H1 (cell line): ENCODE data around the gene ELFN2. TPM values are rescaled to one million over a fixed set of nuclear protein-coding genes. Genes with fewer than 3 reads are reported as not detected.

Source experiments
- CTCF ChIA-PET: fragments of 300-600 bp; sonication (Branson Sonifier 250); formaldehyde crosslinking; loops from one replicate; lab custom pipeline; 2021; ENCODE audit not compliant: partially characterized antibody; lab: Charles Lee
- POLR2A ChIA-PET: fragments of 300-600 bp; sonication (Branson Sonifier 250); formaldehyde crosslinking; loops from one replicate; lab custom pipeline; 2021; ENCODE audit warnings: inconsistent platforms; ENCODE audit not compliant: partially characterized antibody; lab: Charles Lee
- DNase-seq, 2 experiments: peaks; one replicate each; pipeline versions ENCODE4 v3.0.0 to v3.0.0-alpha.2; 2010 to 2022; ENCODE audit warnings: low spot score in 2 of 2, low read depth in 1 of 2, mixed read lengths in 1 of 2
- FAIRE-seq: peaks from 2 replicates; lab custom pipeline; 2011; peaks lifted over from hg19 to GRCh38; lab: Jason Lieb, UNC
- H2AFZ ChIP-seq: 2 replicates; pipeline ENCODE4 v1.8.1; 2012; ENCODE audit warnings: low read length, inconsistent platforms
- H2AK5ac ChIP-seq: 2 replicates; pipeline ENCODE4 v1.6.1; 2013; ENCODE audit warnings: low read depth, low read length
- H2BK120ac ChIP-seq: replicated peaks from 2 replicates; pipeline ENCODE3; 2013; ENCODE audit warnings: low read depth, low read length, inconsistent platforms
- H2BK12ac ChIP-seq: 2 replicates; pipeline ENCODE4 v1.6.1; 2013; ENCODE audit warnings: low read depth, low read length
- H2BK15ac ChIP-seq: 2 replicates; pipeline ENCODE4 v1.6.1; 2013; ENCODE audit warnings: low read length
- H2BK20ac ChIP-seq: 2 replicates; pipeline ENCODE4 v1.6.1; 2013; ENCODE audit warnings: low read length
- H2BK5ac ChIP-seq: 2 replicates; pipeline ENCODE4 v1.6.1; 2013; ENCODE audit warnings: low read depth, low read length
- H3K14ac ChIP-seq: 2 replicates; pipeline ENCODE4 v1.6.1; 2013; ENCODE audit warnings: inconsistent platforms; ENCODE audit not compliant: insufficient read length
- H3K18ac ChIP-seq: 2 replicates; pipeline ENCODE4 v1.6.1; 2013; ENCODE audit warnings: low read length; ENCODE audit errors: extremely low read depth
- H3K23ac ChIP-seq: 2 replicates; pipeline ENCODE4 v1.6.1; 2013; ENCODE audit warnings: inconsistent platforms; ENCODE audit not compliant: insufficient read length
- H3K23me2 ChIP-seq: 2 replicates; pipeline ENCODE4 v1.6.1; 2013; ENCODE audit warnings: low read depth, low read length
- H3K27ac ChIP-seq: 2 replicates; pipeline ENCODE4 v1.6.1; 2011; ENCODE audit warnings: low read depth, low read length, inconsistent platforms
- H3K27me3 ChIP-seq, 4 experiments: replicated peaks in 1 of 4; 1 replicate in 1 of 4; 2 replicates in 3 of 4; pipeline versions ENCODE4 v1.6.1 to v1.8.1; 2011 to 2013; ENCODE audit warnings: low read length in 3 of 4, mild to moderate bottlenecking in 3 of 4, inconsistent platforms in 2 of 4, mixed read lengths in 2 of 4, moderate library complexity in 1 of 4; ENCODE audit not compliant: control insufficient read depth in 3 of 4, insufficient read depth in 3 of 4; ENCODE audit errors: extremely low read depth in 1 of 4
- H3K36me3 ChIP-seq, 4 experiments: 2 replicates each; pipeline versions ENCODE4 v1.6.1 to v1.8.1; 2011 to 2013; ENCODE audit warnings: mild to moderate bottlenecking in 4 of 4, low read length in 3 of 4, moderate library complexity in 2 of 4, control low read depth in 1 of 4, inconsistent platforms in 1 of 4; ENCODE audit not compliant: insufficient read depth in 4 of 4, control insufficient read depth in 2 of 4
- H3K4ac ChIP-seq: replicated peaks from 2 replicates; pipeline ENCODE3; 2013; ENCODE audit warnings: low read length, low read depth, mixed read lengths, inconsistent platforms; ENCODE audit not compliant: insufficient read length
- H3K4me1 ChIP-seq, 4 experiments: replicated peaks in 1 of 4; 1 replicate in 1 of 4; 2 replicates in 3 of 4; pipeline versions ENCODE4 v1.6.1 to v1.8.1; 2011 to 2013; ENCODE audit warnings: low read length in 3 of 4, inconsistent platforms in 2 of 4, mixed read lengths in 1 of 4; ENCODE audit not compliant: insufficient read depth in 4 of 4, control insufficient read depth in 3 of 4
- H3K4me2 ChIP-seq, 2 experiments: 2 replicates each; pipeline versions ENCODE4 v1.6.1 to v1.8.1; 2011 to 2013; ENCODE audit warnings: low read depth in 2 of 2, low read length in 2 of 2, control low read depth in 1 of 2, inconsistent platforms in 1 of 2, mild to moderate bottlenecking in 1 of 2; ENCODE audit not compliant: insufficient read depth in 1 of 2
- H3K4me3 ChIP-seq, 4 experiments: fragments of 200-600, 300-600 bp in 1 of 4; sonication (generic), shearing (Covaris generic), sonication (Bioruptor Twin) in 1 of 4; 2 replicates each; pipeline versions ENCODE4 v1.5.1 to v1.8.1; 2011 to 2016; ENCODE audit warnings: low read length in 4 of 4, low read depth in 3 of 4, control low read depth in 2 of 4, inconsistent platforms in 2 of 4, mild to moderate bottlenecking in 2 of 4, mixed read lengths in 1 of 4, moderate library complexity in 1 of 4; ENCODE audit not compliant: insufficient read depth in 2 of 4; ENCODE audit errors: extremely low read depth in 1 of 4
- H3K56ac ChIP-seq: replicated peaks from 2 replicates; pipeline ENCODE3; 2013; ENCODE audit warnings: low read depth, mild to moderate bottlenecking, mixed read lengths, low read length, inconsistent platforms; ENCODE audit not compliant: insufficient read length
- H3K79me1 ChIP-seq: 2 replicates; pipeline ENCODE4 v1.6.1; 2013; ENCODE audit warnings: low read depth, low read length, control low read depth
- H3K79me2 ChIP-seq, 2 experiments: 2 replicates each; pipeline versions ENCODE4 v1.6.1 to v1.8.1; 2012 to 2013; ENCODE audit warnings: low read length in 2 of 2, mild to moderate bottlenecking in 2 of 2, inconsistent platforms in 1 of 2; ENCODE audit not compliant: insufficient read depth in 2 of 2, control insufficient read depth in 1 of 2
- H3K9ac ChIP-seq, 4 experiments: replicated peaks in 1 of 4; 1 replicate in 1 of 4; 2 replicates in 3 of 4; pipeline versions ENCODE4 v1.6.1 to v1.8.1; 2011 to 2013; ENCODE audit warnings: low read depth in 3 of 4, low read length in 3 of 4, control low read depth in 2 of 4, mild to moderate bottlenecking in 2 of 4, moderate library complexity in 2 of 4, inconsistent platforms in 1 of 4; ENCODE audit errors: extremely low read depth in 1 of 4
- H3K9me3 ChIP-seq, 2 experiments: 2 replicates each; pipeline versions ENCODE4 v1.6.1 to v1.8.1; 2012 to 2013; ENCODE audit warnings: mild to moderate bottlenecking in 2 of 2, moderate library complexity in 2 of 2, control low read depth in 1 of 2, inconsistent platforms in 1 of 2, low read depth in 1 of 2, low read length in 1 of 2, mixed read lengths in 1 of 2; ENCODE audit not compliant: insufficient read depth in 2 of 2
- H4K20me1 ChIP-seq, 2 experiments: replicated peaks in 1 of 2; 2 replicates each; pipeline versions ENCODE3 to v1.8.1; 2011 to 2013; ENCODE audit warnings: inconsistent platforms in 2 of 2, low read length in 2 of 2, mild to moderate bottlenecking in 1 of 2; ENCODE audit not compliant: insufficient read depth in 2 of 2, control insufficient read depth in 1 of 2
- H4K5ac ChIP-seq: 2 replicates; pipeline ENCODE4 v1.6.1; 2013; ENCODE audit warnings: low read length, low read depth, mixed read lengths, inconsistent platforms; ENCODE audit not compliant: insufficient read length
- H4K8ac ChIP-seq: 2 replicates; pipeline ENCODE4 v1.8.0; 2013; ENCODE audit warnings: mild to moderate bottlenecking, moderate library complexity, low read length, inconsistent platforms; ENCODE audit not compliant: insufficient read depth; ENCODE audit errors: extremely low read depth
- H4K91ac ChIP-seq: replicated peaks from 2 replicates; pipeline ENCODE3; 2013; ENCODE audit warnings: low read length, mixed read lengths, inconsistent platforms; ENCODE audit not compliant: insufficient read length
- ASH2L ChIP-seq: fragments of 200-600, 300-600 bp; sonication (generic); IDR thresholded peaks from one replicate; pipeline ENCODE4 v1.7.1; 2017; ENCODE audit warnings: low read length
- ATF2 ChIP-seq: IDR thresholded peaks from 2 replicates; pipeline ENCODE4 v1.6.1; 2012; ENCODE audit warnings: low read length, inconsistent platforms
- BRCA1 ChIP-seq: IDR thresholded peaks from 2 replicates; pipeline ENCODE4 v1.6.1; 2012; ENCODE audit warnings: low read depth, low read length, improper control_type of control experiment
- CBX8 ChIP-seq: fragments of 300-800, 300-1000 bp; sonication (generic); IDR thresholded peaks from 2 replicates; pipeline ENCODE4 v1.7.1; 2016; ENCODE audit warnings: low read depth, low read length, borderline replicate concordance
- CHD1 ChIP-seq: IDR thresholded peaks from 2 replicates; pipeline ENCODE4 v1.6.1; 2012; ENCODE audit warnings: low read depth, low read length, improper control_type of control experiment
- EP300 ChIP-seq, 2 experiments: IDR thresholded peaks; 1 replicate in 1 of 2; 2 replicates in 1 of 2; pipeline ENCODE4 v1.6.1; 2011 to 2012; ENCODE audit warnings: low read depth in 2 of 2, low read length in 2 of 2, mild to moderate bottlenecking in 2 of 2, borderline replicate concordance in 1 of 2, inconsistent platforms in 1 of 2, moderate library complexity in 1 of 2
- GABPA ChIP-seq: IDR thresholded peaks from 2 replicates; pipeline ENCODE4 v1.6.1; 2011; ENCODE audit warnings: mild to moderate bottlenecking, low read length, moderate library complexity, borderline replicate concordance; ENCODE audit not compliant: insufficient read depth
- JUND ChIP-seq: IDR thresholded peaks from 2 replicates; pipeline ENCODE4 v1.6.1; 2011; ENCODE audit warnings: mild to moderate bottlenecking, improper control_type of control experiment, low read length
- POLR2A ChIP-seq, 2 experiments: IDR thresholded peaks; 1 replicate in 1 of 2; 2 replicates in 1 of 2; pipeline ENCODE4 v1.6.1; 2011; ENCODE audit warnings: low read depth in 2 of 2, low read length in 2 of 2, mild to moderate bottlenecking in 2 of 2; ENCODE audit errors: control extremely low read depth in 1 of 2
- RFX5 ChIP-seq: IDR thresholded peaks from 2 replicates; pipeline ENCODE4 v1.6.1; 2011; ENCODE audit warnings: low read depth, low read length, improper control_type of control experiment, borderline replicate concordance
- USF2 ChIP-seq: IDR thresholded peaks from 2 replicates; pipeline ENCODE4 v1.6.1; 2011; ENCODE audit warnings: low read length, improper control_type of control experiment
- WGBS, 2 experiments: shearing (Covaris generic) in 1 of 2; methylation state at CpG; one replicate each; pipeline versions ENCODE4 v1.1.6 to v1.1.7; 2013 to 2015; ENCODE audit warnings: low lambda C conversion rate in 2 of 2, mixed read lengths in 2 of 2, inconsistent platforms in 1 of 2, low coverage in 1 of 2, missing lambda C conversion rate in 1 of 2; ENCODE audit not compliant: insufficient replicate concordance in 2 of 2, insufficient coverage in 1 of 2, insufficient read length in 1 of 2; ENCODE audit errors: extremely low coverage in 1 of 2, missing lambda C conversion rate in 1 of 2; 5-methylcytosine and 5-hydroxymethylcytosine counted together
- polyA plus RNA-seq, 7 experiments: library from polyadenylated mRNA; depleted of rRNA in 3 of 7; stranded (reverse) in 5 of 7; unstranded in 2 of 7; fragments of >200 nt in 5 of 7; fragments of 200-250 nt in 2 of 7; gene quantifications; 1 replicate in 5 of 7; 2 replicates in 1 of 7; 4 replicates in 1 of 7; pipeline versions ENCODE4 v1.2.1 to v1.2.3, GENCODE V29; 2011 to 2013; ENCODE audit warnings: missing spikeins in 2 of 7, mixed read lengths in 2 of 7
- total RNA-seq: library from RNA; stranded (reverse); fragmentation: NEBNext Ultra II Directional; extraction: Animal tissue kit (Norgen Biotek cat#: 25700); gene quantifications from 2 replicates; pipeline ENCODE4 v1.2.1, GENCODE V29; 2021

ELFN2 gene
- total and polyA plus RNA-seq, 2 of the 8 experiments (the other 6 are each of a cell fraction or from before 2014, with no cell fraction given): 0.63 to 0.88 TPM

DNA sequence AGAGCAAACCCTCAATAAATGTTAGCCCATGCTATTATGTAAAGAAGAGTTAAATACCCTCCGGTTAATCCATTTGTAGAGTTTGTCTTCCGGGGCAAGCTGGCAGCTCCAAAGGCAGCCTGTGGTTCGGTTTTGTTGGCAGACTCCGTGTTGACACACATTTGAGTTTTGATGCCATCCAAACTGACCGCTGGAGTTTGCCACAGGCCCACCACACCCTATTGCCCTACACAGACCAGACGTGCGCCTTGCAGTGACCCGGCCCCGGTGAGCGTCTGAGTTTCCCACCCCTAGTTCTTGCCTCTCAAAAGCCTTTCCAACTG lies 25.1 kb downstream of the ELFN2 start:
- Histone ChIP-seq H3K4me3 (no peak overlapping the region), H2BK5ac (no peak overlapping the region), H2AFZ (no peak overlapping the region), H4K20me1 (no peaks in the 10 kb centered on the region), H2BK15ac (0 out of 2 replicates have a peak overlapping the region, but pooled peaks have one; percentile 19), H3K4me2 (no peak overlapping the region), H3K9ac (no peak overlapping the region), H3K14ac (no peak overlapping the region), H3K4me1 (peaks cover 0 to 16% (median 8%) of the 10 kb centered on the region in 4 experiments; a peak in 4 of 7 replicates), H2BK12ac (no peak overlapping the region), H3K56ac (no peak overlapping the region), H2AK5ac (no peak overlapping the region), H3K4ac (no peak overlapping the region), H4K91ac (no peak overlapping the region), H3K18ac (no peak overlapping the region), H4K5ac (no peak overlapping the region), H2BK20ac (no peak overlapping the region), H3K23me2 (no peaks in the 10 kb centered on the region), H3K79me2 (no peaks in the 10 kb centered on the region), H3K23ac (no peak overlapping the region), H3K79me1 (no peaks in the 10 kb centered on the region), H4K8ac (no peak overlapping the region), H3K27me3 (no peaks in the 10 kb centered on the region), H3K36me3 (no peaks in the 10 kb centered on the region), H2BK120ac (no peak overlapping the region), H3K27ac (no peak overlapping the region), H3K9me3 (no peaks in the 10 kb centered on the region)
- POLR2A ChIA-PET: interaction anchor here (0.8 kb wide), 1 partner anchor 67 kb away, joined by 3 read pairs; no protein-coding TSS in a partner anchor
- FAIRE-seq: no peak
- WGBS, 2 experiments: 81% methylated on average over 10 of the region's 10 CpGs; no CpG with 5 or more reads in 1 of the 2 experiments
- TF ChIP-seq EP300 (IDR thresholded peaks at IDR 0.05; ENCODE audit: borderline replicate concordance in 1 of 2, low read depth in 2 of 2, low read length in 2 of 2) (no peak), CBX8 (no peak), POLR2A (IDR thresholded peaks at IDR 0.05; ENCODE audit: control extremely low read depth in 1 of 2, low read depth in 2 of 2, low read length in 2 of 2) (no peak), BRCA1 (no peak), GABPA (no peak), JUND (no peak), ASH2L (no peak), USF2 (no peak), CHD1 (no peak), ATF2 (no peak), RFX5 (no peak)
- no peak for DNase-seq
- CTCF ChIA-PET: interaction anchor here (0.9 to 8.3 kb wide), 6 partner anchors 12 to 86 kb away, joined by 3 to 60 read pairs (median 4); no protein-coding TSS in a partner anchor
